ENCODE measurements around the gene LRRC25.
"Not testable (repeated sequence)": the region's sequence is repeated elsewhere in the genome, so short reads cannot be mapped to it uniquely, and the experiment has no call there.

Gene LRRC25

DNA sequence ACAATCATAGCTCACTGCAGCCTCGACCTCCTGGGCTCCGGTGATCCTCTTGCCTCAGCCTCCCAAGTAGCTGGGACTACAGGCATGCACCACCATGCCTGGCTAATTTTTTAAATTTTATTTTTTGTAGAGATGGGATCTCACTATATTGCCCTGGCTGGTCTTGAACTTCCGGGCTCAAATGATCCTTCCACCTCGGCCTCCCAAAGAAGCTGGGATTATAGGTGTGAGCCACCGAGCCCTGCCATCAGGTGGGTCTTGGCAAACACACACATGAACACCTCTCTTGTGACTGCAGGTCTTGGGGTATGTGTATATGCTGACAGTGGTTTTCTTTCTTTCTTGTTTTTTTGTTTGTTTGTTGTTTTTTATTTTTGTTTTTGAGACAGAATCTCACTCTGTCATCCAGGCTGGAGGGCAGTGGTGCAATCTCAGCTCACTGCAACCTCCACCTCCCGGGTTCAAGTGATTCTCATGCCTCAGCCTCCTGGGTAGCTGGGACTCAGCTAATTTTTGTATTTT, 48.5 kb downstream of the LRRC25 start:
- H3K36me3 ChIP-seq (ENCODE audit: control insufficient read depth in 2 of 2, insufficient read depth in 1 of 2, low read length in 2 of 2); H3K4me1 ChIP-seq (ENCODE audit: control insufficient read depth, insufficient read depth, low read length); H3K4me3 ChIP-seq (ENCODE audit: low read depth, low read length); H3K9me3 ChIP-seq (ENCODE audit: control insufficient read depth, insufficient read depth, low read depth, low read length); POLR2A ChIA-PET; H3K27ac ChIP-seq (ENCODE audit: extremely low read depth, low read depth, low read length): not testable (repeated sequence)
- peak; percentile 92 for TF ChIP-seq ZNF121 (tag by site-specific recombination; IDR thresholded peaks at IDR 0.05)
- CTCF ChIA-PET, result interaction anchor here (0.5 to 4.6 kb wide), 25 partner anchors 9 to 237 kb away, joined by 3 to 117 read pairs (median 4); partner anchors contain the start of genes JUND, LRRC25 and SSBP4

DNA sequence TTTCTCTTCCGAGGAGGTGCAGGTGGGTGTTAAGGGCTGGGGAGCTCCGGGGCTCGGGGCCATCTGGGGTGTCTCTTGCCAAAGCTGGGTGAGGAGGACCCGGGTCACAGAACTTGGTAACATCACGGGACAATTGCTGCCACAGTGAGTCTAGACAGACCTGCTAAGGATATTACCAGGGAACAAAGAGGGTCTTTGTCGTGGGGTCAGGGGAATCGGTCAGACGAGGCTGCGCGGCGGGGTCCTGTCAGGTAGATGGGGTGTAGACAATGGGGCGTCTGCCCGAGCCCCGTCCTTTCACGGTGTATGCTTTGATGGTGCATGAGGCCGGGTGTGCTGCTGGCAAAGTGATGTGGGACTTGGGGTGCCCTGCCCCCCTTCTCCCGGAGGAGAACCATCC, 49.3 kb downstream of the LRRC25 start:
- Histone ChIP-seq H3K36me3 (ENCODE audit: control insufficient read depth in 2 of 2, insufficient read depth in 1 of 2, low read length in 2 of 2) (no peaks in the 10 kb centered on the region), H3K27ac (ENCODE audit: extremely low read depth, low read depth, low read length) (no peak overlapping the region), H3K9me3 (ENCODE audit: control insufficient read depth, insufficient read depth, low read depth, low read length) (no peaks in the 10 kb centered on the region), H3K4me3 (ENCODE audit: low read depth, low read length) (no peak overlapping the region), H3K4me1 (ENCODE audit: control insufficient read depth, insufficient read depth, low read length) (no peaks in the 10 kb centered on the region)
- TF ChIP-seq ZNF121 (tag by site-specific recombination; IDR thresholded peaks at IDR 0.05) (no peak), ZNF514 (tag by site-specific recombination; IDR thresholded peaks at IDR 0.05) (no peak), ZNF561 (tag by site-specific recombination; IDR thresholded peaks at IDR 0.05; ENCODE audit: borderline replicate concordance) (no peak), PRDM2 (tag by site-specific recombination; IDR thresholded peaks at IDR 0.05; ENCODE audit: borderline replicate concordance) (no peak), ZFP41 (tag by site-specific recombination; IDR thresholded peaks at IDR 0.05; ENCODE audit: borderline replicate concordance) (no peak), ZSCAN30 (tag by site-specific recombination; IDR thresholded peaks at IDR 0.05) (no peak), MZF1 (tag by site-specific recombination; IDR thresholded peaks at IDR 0.05; ENCODE audit: borderline replicate concordance) (no peak), ZNF280D (tag by site-specific recombination; IDR thresholded peaks at IDR 0.05) (no peak), INSM2 (tag by site-specific recombination; IDR thresholded peaks at IDR 0.05) (no peak), ZNF146 (tag by site-specific recombination; IDR thresholded peaks at IDR 0.05) (no peak), HIC1 (tag by site-specific recombination; IDR thresholded peaks at IDR 0.05) (no peak), ZNF2 (tag by site-specific recombination; IDR thresholded peaks at IDR 0.05) (no peak), BCL6B (tag by site-specific recombination; IDR thresholded peaks at IDR 0.05) (no peak), SP7 (tag by site-specific recombination; IDR thresholded peaks at IDR 0.05) (no peak)
- ChIA-PET CTCF (interaction anchor here (0.8 to 4.6 kb wide), 9 partner anchors 12 to 71 kb away, joined by 3 to 117 read pairs (median 12); partner anchors contain the start of gene SSBP4), POLR2A (no interaction called here)

All from HEK293 (cell line).